Activated naive CD4-positive, alpha-beta T cell treated with Interleukin-2 at 50 U/mL for 16 hours (primary cell): ENCODE measurements around the gene FBN2.
A peak's percentile ranks its signal among the peaks of the same experiment; 100 is the strongest.

Experiments
- DNase-seq: peaks from one replicate; pipeline ENCODE4 v3.0.0-alpha.2; 2020

The FBN2 gene

GRCh38 chr5:128236334-128236733 is 301.7 kb downstream of the FBN2 start:
- no peak for DNase-seq

GRCh38 chr5:128234928-128235641 is 303.0 kb downstream of the FBN2 start:
- DNase-seq = no peak

DNA sequence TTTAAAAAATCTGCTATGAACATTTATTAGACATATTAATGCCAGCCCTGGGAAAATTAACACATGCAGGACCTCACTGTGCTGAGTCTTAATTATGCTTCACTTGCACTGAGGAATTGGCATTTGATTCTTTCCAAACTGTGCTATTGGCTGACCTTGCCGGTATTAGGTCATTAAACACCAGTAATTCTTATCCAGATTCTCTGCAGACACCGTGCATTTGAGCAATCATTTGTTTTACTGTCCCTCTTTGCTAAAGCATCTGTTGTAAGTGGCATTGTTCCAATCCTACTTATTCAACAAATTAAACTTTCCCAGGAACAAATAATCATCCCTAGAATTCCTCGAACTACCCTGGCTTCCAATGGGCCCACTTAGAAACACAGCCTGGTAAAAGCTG is 309.5 kb downstream of the FBN2 start:
- DNase-seq = no peak

GRCh38 chr5:128228008-128228407 is 310.0 kb downstream of the FBN2 start:
- DNase-seq = no peak

DNA sequence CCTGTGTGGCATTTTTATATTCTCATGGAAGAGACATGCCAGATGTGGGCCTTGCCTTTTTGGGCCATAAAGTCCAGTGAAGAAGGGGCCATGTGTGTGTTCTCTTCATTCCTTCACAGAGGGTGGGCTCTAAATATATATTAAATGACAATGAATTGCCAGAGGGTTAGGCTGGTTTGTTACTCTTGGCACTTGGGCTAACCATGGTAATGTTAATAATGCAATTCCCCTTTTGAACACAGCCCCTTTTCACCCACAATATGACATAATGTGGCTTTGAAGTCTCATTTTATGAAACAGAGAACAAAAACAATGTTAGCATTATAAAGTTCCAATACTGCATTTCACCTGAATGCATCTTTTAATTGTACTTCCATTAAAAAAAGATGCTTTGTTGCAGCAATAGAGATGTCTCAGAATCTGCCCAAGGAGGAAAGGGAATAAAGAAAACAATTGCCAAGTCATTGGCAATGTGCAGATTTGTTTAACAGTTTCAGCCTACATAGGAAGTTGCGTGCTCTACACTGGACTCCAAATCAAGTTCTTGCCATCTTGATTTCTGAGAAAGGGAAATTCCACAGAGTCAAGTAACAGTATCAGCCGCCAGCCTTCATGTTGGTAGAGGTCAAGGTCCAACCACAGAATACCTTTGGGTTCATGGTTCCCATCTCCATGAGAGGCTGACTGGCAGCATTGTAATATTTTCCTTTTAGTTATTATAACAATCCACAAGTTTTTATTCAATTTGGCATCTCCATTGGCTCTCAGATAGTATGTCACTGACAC is 312.6 kb downstream of the FBN2 start:
- no peak for DNase-seq

- no peak for DNase-seq
Measured at GRCh38 chr5:128224336-128224735, 313.7 kb downstream of the FBN2 start.

DNA sequence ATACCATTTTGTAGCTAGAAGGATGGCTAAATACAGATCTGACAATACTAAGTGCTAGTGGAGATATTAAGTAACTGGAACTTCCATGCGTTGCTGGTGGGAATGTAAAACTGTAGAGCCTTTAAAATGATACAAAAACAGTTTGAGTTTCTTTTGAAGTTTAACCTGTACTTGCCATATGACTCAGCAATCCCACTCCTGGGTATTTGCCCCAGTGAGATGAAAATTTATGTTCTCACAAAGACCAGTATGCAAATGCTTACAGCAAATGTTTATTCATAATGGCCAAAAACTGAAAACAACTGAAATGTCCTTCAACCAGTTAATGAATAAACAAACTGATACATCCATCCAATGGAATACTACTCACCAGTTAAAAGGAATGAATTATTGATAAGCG is 317.2 kb downstream of the FBN2 start:
- no peak for DNase-seq

- no peak for DNase-seq
Measured at GRCh38 chr5:128216860-128217531, 321.0 kb downstream of the FBN2 start.

DNA sequence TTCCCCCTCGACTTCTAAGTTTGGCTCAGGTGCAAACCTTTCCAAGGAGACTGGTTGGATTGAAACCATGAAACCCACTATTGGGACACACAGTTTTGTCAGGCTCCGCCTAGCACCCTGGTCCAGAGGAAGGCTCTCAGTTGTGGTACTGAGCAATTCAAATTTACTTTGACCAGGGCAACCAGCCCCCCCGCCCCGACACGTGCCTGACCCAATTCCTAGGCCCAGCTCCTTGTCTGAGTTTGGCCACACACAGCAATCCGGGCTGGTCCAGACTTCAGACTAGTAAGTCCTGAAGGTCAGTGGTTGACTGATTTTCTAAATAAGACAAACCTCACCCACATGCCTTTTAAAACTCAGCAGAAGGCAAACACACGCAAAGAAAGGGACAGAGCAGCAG is 321.8 kb downstream of the FBN2 start:
- DNase-seq = no peak

DNA sequence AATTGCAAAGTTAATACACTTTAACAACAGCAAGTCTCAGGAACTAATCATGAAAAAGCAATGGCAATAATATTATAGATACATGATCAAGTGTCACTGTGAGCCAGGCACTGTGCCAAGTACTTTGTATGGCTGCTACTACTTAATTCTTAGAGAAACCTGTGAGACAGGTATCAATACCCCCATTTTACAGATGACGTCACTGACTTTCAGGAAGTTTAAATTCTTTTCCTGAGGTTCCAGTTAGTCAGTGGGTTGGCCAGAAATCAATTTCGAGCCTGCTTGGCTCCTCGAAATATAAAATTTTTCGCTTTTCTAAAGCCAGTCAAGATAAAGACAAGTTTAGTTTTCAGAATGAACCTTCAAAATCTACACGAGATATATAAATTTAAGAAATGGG is 324.2 kb downstream of the FBN2 start:
- no peak for DNase-seq

DNA sequence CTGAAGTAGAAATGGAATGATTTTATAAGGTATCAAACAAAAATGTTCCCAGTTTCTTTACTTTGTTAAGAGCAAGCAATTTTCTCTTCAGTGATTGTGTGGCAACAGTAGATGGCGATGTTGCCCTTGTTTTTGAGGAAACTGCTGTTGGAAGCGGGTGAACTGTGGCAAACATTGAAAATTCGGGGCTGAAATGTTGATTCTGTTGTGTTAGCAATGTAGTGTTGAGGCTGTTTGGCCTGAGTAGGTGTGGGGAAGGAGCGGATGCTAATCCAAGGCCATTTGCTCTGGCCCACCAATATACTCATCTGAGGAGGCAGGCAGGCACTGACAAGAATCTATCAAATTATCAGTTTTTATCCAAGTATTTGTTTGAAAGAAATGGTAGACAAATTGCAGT is 324.7 kb downstream of the FBN2 start:
- DNase-seq = peak; percentile 16

GRCh38 chr5:128212191-128212806 is 325.7 kb downstream of the FBN2 start:
- DNase-seq = no peak

- DNase-seq = no peak
Measured at GRCh38 chr5:128208436-128208835, 329.6 kb downstream of the FBN2 start.
